Fibroblast of lung (primary cell): ENCODE data around the gene MAPKAP1. TPM values are rescaled to one million over a fixed set of nuclear protein-coding genes. Genes with fewer than 3 reads are reported as not detected.

Experiments
- DNase-seq, 2 donors: peaks; one replicate each; pipeline versions ENCODE4 v3.0.0 to v3.0.0-alpha.2; 2010; ENCODE audit warnings: low read depth in 2 of 2
- H2AFZ ChIP-seq: 2 replicates; pipeline ENCODE4 v1.5.1; 2012; ENCODE audit warnings: low read length, control low read depth, inconsistent platforms
- H3K27ac ChIP-seq: 2 replicates; pipeline ENCODE4 v1.5.1; 2011; ENCODE audit warnings: low read length, control low read depth; ENCODE audit not compliant: insufficient read depth
- H3K27me3 ChIP-seq: 2 replicates; pipeline ENCODE4 v1.5.1; 2011; ENCODE audit warnings: mild to moderate bottlenecking, low read length; ENCODE audit not compliant: control insufficient read depth, insufficient read depth
- H3K36me3 ChIP-seq: 2 replicates; pipeline ENCODE4 v1.5.1; 2011; ENCODE audit warnings: low read length; ENCODE audit not compliant: control insufficient read depth, insufficient read depth
- H3K4me1 ChIP-seq: 2 replicates; pipeline ENCODE4 v1.5.1; 2011; ENCODE audit warnings: low read length; ENCODE audit not compliant: control insufficient read depth, insufficient read depth; ENCODE audit errors: extremely low read depth
- H3K4me2 ChIP-seq: 2 replicates; pipeline ENCODE4 v1.5.1; 2011; ENCODE audit warnings: low read length, control low read depth; ENCODE audit not compliant: insufficient read depth; ENCODE audit errors: extremely low read depth
- H3K4me3 ChIP-seq, 4 experiments: fragments of 200-600 bp in 1 of 4; sonication (generic) in 1 of 4; replicated peaks in 1 of 4; 2 replicates each; pipeline ENCODE4 v1.5.1; 2011 to 2016; ENCODE audit warnings: low read length in 4 of 4, low read depth in 3 of 4, mild to moderate bottlenecking in 3 of 4, control low read depth in 2 of 4, inconsistent platforms in 1 of 4, mixed read lengths in 1 of 4; ENCODE audit not compliant: insufficient read depth in 1 of 4; ENCODE audit errors: control extremely low read depth in 1 of 4
- H3K79me2 ChIP-seq: 2 replicates; pipeline ENCODE4 v1.5.1; 2012; ENCODE audit warnings: mild to moderate bottlenecking, low read length, inconsistent platforms; ENCODE audit not compliant: control insufficient read depth, insufficient read depth
- H3K9ac ChIP-seq: 2 replicates; pipeline ENCODE4 v1.5.1; 2011; ENCODE audit warnings: mild to moderate bottlenecking, low read length, control low read depth; ENCODE audit not compliant: insufficient read depth
- H3K9me3 ChIP-seq: 2 replicates; pipeline ENCODE4 v1.5.1; 2012; ENCODE audit warnings: low read depth, low read length; ENCODE audit not compliant: control insufficient read depth, insufficient read depth
- H4K20me1 ChIP-seq: 2 replicates; pipeline ENCODE4 v1.5.1; 2011; ENCODE audit warnings: low read length; ENCODE audit not compliant: control insufficient read depth, insufficient read depth; ENCODE audit errors: extremely low read depth
- CTCF ChIP-seq, 2 donors: IDR thresholded peaks in 1 of 2; conservative IDR thresholded peaks in 1 of 2; 1 replicate in 1 of 2; 2 replicates in 1 of 2; pipeline ENCODE4 v1.5.1; 2011 to 2012; ENCODE audit warnings: low read length in 2 of 2, control low read depth in 1 of 2, inconsistent platforms in 1 of 2, low read depth in 1 of 2, mild to moderate bottlenecking in 1 of 2
- EZH2 ChIP-seq: IDR thresholded peaks from 2 replicates; pipeline ENCODE4 v1.5.1; 2012; ENCODE audit warnings: low read length, control low read depth, mild to moderate bottlenecking; ENCODE audit errors: missing control alignments
- polyA plus RNA-seq, 2 donors: library from polyadenylated mRNA; depleted of rRNA in 1 of 2; stranded (reverse) in 1 of 2; unstranded in 1 of 2; fragments of >200 nt; gene quantifications; 2 replicates each; pipeline ENCODE4 v1.2.1, GENCODE V29; 2011 to 2012; ENCODE audit warnings: missing spikeins in 1 of 2
- total RNA-seq: library from RNA; depleted of rRNA; stranded (reverse); fragments of >200 nt; gene quantifications from 2 replicates; pipeline ENCODE4 v1.2.1, GENCODE V29; 2014

Gene MAPKAP1
- total and polyA plus RNA-seq, 2 donors (not counting 1 experiment from before 2014, with no cell fraction given), result 63.7 to 127 TPM

DNA sequence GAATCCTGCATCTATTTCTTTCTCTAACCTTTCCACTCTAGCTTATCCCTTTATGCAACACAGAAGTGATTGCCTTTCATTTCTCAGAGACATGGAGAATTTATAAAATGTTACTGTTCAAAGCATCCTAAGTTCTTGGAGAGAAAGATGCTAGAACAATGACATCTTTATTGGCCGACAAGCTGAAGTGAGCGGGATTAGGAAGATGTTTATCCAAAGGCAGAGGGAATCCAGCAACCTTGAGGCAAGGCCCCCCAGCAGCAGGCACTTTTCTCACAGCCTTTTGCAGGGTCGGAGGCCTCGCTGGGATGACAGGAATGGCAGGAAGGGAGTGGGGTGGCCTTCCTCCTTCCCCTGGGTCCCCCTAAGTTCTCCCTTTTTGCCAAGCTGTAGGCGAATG lies 240.6 kb downstream of the MAPKAP1 start:
- no peak for TF ChIP-seq CTCF (conservative IDR thresholded peaks at IDR 0.05 in 1 of 2, IDR thresholded peaks at IDR 0.05 in 1 of 2; ENCODE audit: low read depth in 1 of 2, low read length in 2 of 2)
- TF ChIP-seq EZH2, result no peak
- Histone ChIP-seq H3K9me3 (no peaks in the 10 kb centered on the region), H3K36me3 (no peaks in the 10 kb centered on the region), H4K20me1 (no peaks in the 10 kb centered on the region), H3K4me3 (no peak overlapping the region), H3K79me2 (no peaks in the 10 kb centered on the region), H3K27me3 (no peaks in the 10 kb centered on the region), H3K27ac (no peak overlapping the region), H2AFZ (no peak overlapping the region), H3K4me1 (peaks cover 9% of the 10 kb centered on the region), H3K4me2 (no peak overlapping the region), H3K9ac (no peak overlapping the region)
- no peak for DNase-seq

- Histone ChIP-seq H3K9ac (no peak overlapping the region), H3K4me1 (peaks cover 15% of the 10 kb centered on the region), H3K79me2 (no peaks in the 10 kb centered on the region), H2AFZ (no peak overlapping the region), H3K9me3 (no peaks in the 10 kb centered on the region), H3K4me3 (no peak overlapping the region), H3K27ac (no peak overlapping the region), H3K4me2 (no peak overlapping the region), H3K36me3 (no peaks in the 10 kb centered on the region), H4K20me1 (no peaks in the 10 kb centered on the region), H3K27me3 (no peaks in the 10 kb centered on the region)
- TF ChIP-seq EZH2, result no peak
- no peak for TF ChIP-seq CTCF (conservative IDR thresholded peaks at IDR 0.05 in 1 of 2, IDR thresholded peaks at IDR 0.05 in 1 of 2; ENCODE audit: low read depth in 1 of 2, low read length in 2 of 2)
- no peak for DNase-seq
Measured at GRCh38 chr9:125464591-125465385, 242.2 kb downstream of the MAPKAP1 start.

DNA sequence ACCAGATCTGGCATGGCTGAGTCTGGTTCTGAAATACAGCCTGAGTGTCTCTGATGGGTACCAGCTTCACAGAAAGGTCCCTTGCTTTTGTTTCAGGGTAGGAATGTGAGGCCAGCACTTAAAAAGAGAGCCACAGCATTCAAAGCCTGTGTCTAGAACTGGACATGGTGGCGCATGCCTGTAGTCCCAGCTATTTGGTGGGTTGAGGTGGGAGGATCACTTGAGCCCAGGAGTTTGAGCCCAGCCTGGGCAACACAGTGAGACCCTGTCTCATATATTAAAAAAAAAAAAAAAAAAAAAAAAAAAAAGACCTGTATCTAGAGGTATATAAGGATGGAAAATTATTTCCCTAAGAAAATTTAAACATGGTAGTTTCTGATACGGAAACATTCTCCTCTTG lies 243.1 kb downstream of the MAPKAP1 start:
- Histone ChIP-seq H4K20me1 (no peaks in the 10 kb centered on the region), H3K79me2 (no peaks in the 10 kb centered on the region), H3K36me3 (no peaks in the 10 kb centered on the region), H3K27me3 (no peaks in the 10 kb centered on the region), H3K4me3 (no peak overlapping the region), H3K9me3 (no peaks in the 10 kb centered on the region), H3K9ac (no peak overlapping the region), H3K4me2 (no peak overlapping the region), H3K27ac (no peak overlapping the region), H2AFZ (no peak overlapping the region), H3K4me1 (peaks cover 15% of the 10 kb centered on the region)
- no peak for DNase-seq
- TF ChIP-seq EZH2, result no peak
- no peak for TF ChIP-seq CTCF (conservative IDR thresholded peaks at IDR 0.05 in 1 of 2, IDR thresholded peaks at IDR 0.05 in 1 of 2; ENCODE audit: low read depth in 1 of 2, low read length in 2 of 2)
